SK-N-SH (cell line): Measurements from ENCODE around the gene SCFD1. TPM values are rescaled to one million over a fixed set of nuclear protein-coding genes. Genes with fewer than 3 reads are reported as not detected.
A peak's percentile ranks its signal among the peaks of the same experiment; 100 is the strongest.

ENCODE experiments used
- CTCF ChIA-PET: fragments of 300-600, 350-600 bp; formaldehyde crosslinking; extraction: SDS; loops from one replicate; lab custom pipeline; 2021; lab: Yijun Ruan, JAX
- POLR2A ChIA-PET: fragments of 350-600 bp; sonication (Branson Sonifier 250); formaldehyde crosslinking; extraction: SDS; loops from one replicate; lab custom pipeline; 2020; ENCODE audit warnings: antibody characterized with exemption, inconsistent platforms; lab: Yijun Ruan, JAX
- DNase-seq: peaks from one replicate; pipeline ENCODE4 v3.0.0; 2012
- H2AFZ ChIP-seq: fragments of 200-600 bp; sonication (generic); 2 replicates; pipeline ENCODE4 v1.8.1; 2016; ENCODE audit warnings: antibody characterized with exemption, mild to moderate bottlenecking, low read depth
- H3F3A ChIP-seq: fragments of 200-600 bp; sonication (generic); replicated peaks from 2 replicates; pipeline ENCODE3; 2016; ENCODE audit warnings: antibody characterized with exemption, mild to moderate bottlenecking; ENCODE audit not compliant: insufficient read depth
- H3K27ac ChIP-seq, 2 experiments: fragments of 200-500 bp in 1 of 2; fragments of 200-600 bp in 1 of 2; sonication (Bioruptor generic) in 1 of 2; sonication (generic), shearing (Covaris generic) in 1 of 2; 2 replicates each; pipeline versions ENCODE4 v1.5.1 to v1.6.1; 2014 to 2016; ENCODE audit warnings: low read depth in 2 of 2, inconsistent platforms in 1 of 2, low read length in 1 of 2, mild to moderate bottlenecking in 1 of 2, mixed read lengths in 1 of 2
- H3K27me3 ChIP-seq: fragments of 200-600 bp; sonication (generic), shearing (Covaris generic); 2 replicates; pipeline ENCODE4 v1.6.1; 2016; ENCODE audit warnings: mixed run types; ENCODE audit not compliant: insufficient read depth
- H3K36me3 ChIP-seq, 2 experiments: fragments of 200-500 bp in 1 of 2; fragments of 200-600 bp in 1 of 2; sonication (Bioruptor generic) in 1 of 2; sonication (generic) in 1 of 2; replicated peaks in 1 of 2; 2 replicates each; pipeline versions ENCODE3 to v1.5.1; 2014 to 2016; ENCODE audit warnings: low read length in 1 of 2, mild to moderate bottlenecking in 1 of 2; ENCODE audit not compliant: insufficient read depth in 2 of 2, control insufficient read depth in 1 of 2
- H3K4me1 ChIP-seq, 2 experiments: fragments of 200-500 bp in 1 of 2; fragments of 200-600 bp in 1 of 2; sonication (Bioruptor generic) in 1 of 2; sonication (generic), shearing (Covaris generic) in 1 of 2; 2 replicates each; pipeline versions ENCODE4 v1.5.1 to v1.6.1; 2014 to 2016; ENCODE audit warnings: low read depth in 1 of 2, low read length in 1 of 2, mixed run types in 1 of 2; ENCODE audit not compliant: insufficient read depth in 2 of 2, control insufficient read depth in 1 of 2
- H3K4me2 ChIP-seq: fragments of 200-600 bp; sonication (generic), shearing (Covaris generic); 2 replicates; pipeline ENCODE4 v1.6.1; 2017; ENCODE audit warnings: mixed run types
- H3K4me3 ChIP-seq, 2 experiments: fragments of 200-500 bp in 1 of 2; fragments of 200-600 bp in 1 of 2; sonication (Bioruptor generic) in 1 of 2; sonication (generic), shearing (Covaris generic) in 1 of 2; 2 replicates each; pipeline versions ENCODE4 v1.5.1 to v1.8.1; 2014 to 2016; ENCODE audit warnings: low read depth in 2 of 2, inconsistent platforms in 1 of 2, low read length in 1 of 2, mild to moderate bottlenecking in 1 of 2, mixed read lengths in 1 of 2, moderate library complexity in 1 of 2
- H3K79me2 ChIP-seq: fragments of 200-600 bp; sonication (generic); 2 replicates; pipeline ENCODE4 v1.8.1; 2017; ENCODE audit warnings: mild to moderate bottlenecking; ENCODE audit not compliant: insufficient read depth
- H3K9ac ChIP-seq: fragments of 200-600 bp; sonication (generic); 2 replicates; pipeline ENCODE4 v1.6.1; 2017; ENCODE audit warnings: mixed run types
- H3K9me2 ChIP-seq: fragments of 200-600 bp; sonication (generic); 2 replicates; pipeline ENCODE4 v1.6.1; 2017; ENCODE audit warnings: mixed run types
- H3K9me3 ChIP-seq: fragments of 200-600 bp; sonication (generic); 2 replicates; pipeline ENCODE4 v1.6.1; 2017; ENCODE audit warnings: mixed run types, mild to moderate bottlenecking, moderate library complexity
- H4K20me1 ChIP-seq: fragments of 200-600 bp; sonication (generic); 2 replicates; pipeline ENCODE4 v1.6.1; 2017; ENCODE audit warnings: mild to moderate bottlenecking, mixed run types; ENCODE audit not compliant: insufficient read depth
- CHD2 ChIP-seq: fragments of 150-350 bp; IDR thresholded peaks from 2 replicates; pipeline ENCODE4 v1.6.1; 2018; ENCODE audit warnings: low read length; ENCODE audit not compliant: partially characterized antibody
- ELF1 ChIP-seq: IDR thresholded peaks from 2 replicates; pipeline ENCODE4 v1.4.0; 2012
- EP300 ChIP-seq, 2 experiments: IDR thresholded peaks; 2 replicates each; pipeline versions ENCODE4 v1.4.0 to v1.6.1; 2012; ENCODE audit warnings: borderline replicate concordance in 1 of 2, low read depth in 1 of 2, low read length in 1 of 2
- EZH2phosphoT487 ChIP-seq: fragments of 200-600 bp; sonication (generic); IDR thresholded peaks from 2 replicates; pipeline ENCODE4 v1.6.1; 2017; ENCODE audit warnings: low read depth, mixed run types, mild to moderate bottlenecking, antibody characterized with exemption, moderate library complexity, borderline replicate concordance
- FOXJ3 ChIP-seq: sonication (generic); formaldehyde crosslinking; IDR thresholded peaks from 2 replicates; pipeline ENCODE4 v1.5.1; 2020; ENCODE audit warnings: mild to moderate bottlenecking, missing genetic modification reagents
- FOXM1 ChIP-seq: IDR thresholded peaks from 2 replicates; pipeline ENCODE4 v1.4.0; 2012; ENCODE audit warnings: low read depth, mild to moderate bottlenecking
- GATA2 ChIP-seq: sonication (generic); formaldehyde crosslinking; IDR thresholded peaks from 2 replicates; pipeline ENCODE4 v1.5.0; 2020; ENCODE audit warnings: mild to moderate bottlenecking, missing genetic modification reagents
- MXI1 ChIP-seq: IDR thresholded peaks from 2 replicates; pipeline ENCODE4 v1.6.1; 2012; ENCODE audit warnings: mild to moderate bottlenecking, low read depth, low read length, improper control_type of control experiment
- NFIC ChIP-seq: IDR thresholded peaks from 2 replicates; pipeline ENCODE4 v1.4.0; 2012; ENCODE audit warnings: borderline replicate concordance
- NRF1 ChIP-seq: IDR thresholded peaks from 2 replicates; pipeline ENCODE4 v1.6.1; 2012; ENCODE audit warnings: low read depth, mild to moderate bottlenecking, low read length
- POLR2AphosphoS5 ChIP-seq: IDR thresholded peaks from 2 replicates; pipeline ENCODE4 v1.6.1; 2012; ENCODE audit warnings: low read depth, low read length
- RAD21 ChIP-seq: IDR thresholded peaks from 2 replicates; pipeline ENCODE4 v1.6.1; 2012; ENCODE audit warnings: mild to moderate bottlenecking, low read length
- RCOR1 ChIP-seq: fragments of 150-350 bp; IDR thresholded peaks from 2 replicates; pipeline ENCODE4 v1.6.1; 2017; ENCODE audit warnings: antibody characterized with exemption, low read length
- RFX5 ChIP-seq: IDR thresholded peaks from 2 replicates; pipeline ENCODE4 v1.6.1; 2012; ENCODE audit warnings: mild to moderate bottlenecking, improper control_type of control experiment, low read length
- RXRA ChIP-seq: IDR thresholded peaks from 2 replicates; pipeline ENCODE4 v1.4.0; 2012; ENCODE audit warnings: low read depth, mild to moderate bottlenecking, borderline replicate concordance
- SIN3A ChIP-seq: IDR thresholded peaks from 2 replicates; pipeline ENCODE4 v1.6.1; 2012; ENCODE audit warnings: low read depth, mild to moderate bottlenecking, low read length, moderate library complexity, borderline replicate concordance
- SMC3 ChIP-seq: IDR thresholded peaks from 2 replicates; pipeline ENCODE4 v1.6.1; 2012; ENCODE audit warnings: low read depth, low read length, improper control_type of control experiment
- TCF12 ChIP-seq: IDR thresholded peaks from 2 replicates; pipeline ENCODE4 v1.4.0; 2012
- TEAD4 ChIP-seq: IDR thresholded peaks from 2 replicates; pipeline ENCODE4 v1.4.0; 2012; ENCODE audit warnings: mild to moderate bottlenecking, borderline replicate concordance; ENCODE audit not compliant: insufficient read depth
- USF1 ChIP-seq: IDR thresholded peaks from 2 replicates; pipeline ENCODE4 v1.4.0; 2012; ENCODE audit warnings: low read depth, borderline replicate concordance
- YY1 ChIP-seq: IDR thresholded peaks from 2 replicates; pipeline ENCODE4 v1.4.0; 2012; ENCODE audit warnings: low read depth, mild to moderate bottlenecking
- WGBS: methylation state at CpG from one replicate; pipeline ENCODE4 v1.1.6; 2017; ENCODE audit warnings: low lambda C conversion rate; 5-methylcytosine and 5-hydroxymethylcytosine counted together
- polyA plus RNA-seq, 3 experiments: library from polyadenylated mRNA; depleted of rRNA; stranded (reverse); fragments of >200 nt; gene quantifications; 2 replicates each; pipeline ENCODE4 v1.2.3, GENCODE V29; 2012
- TF ChIP-seq, protein P1 (sequence below): fragments of 150-350 bp; IDR thresholded peaks from 2 replicates; pipeline ENCODE4 v1.6.1; 2016; ENCODE audit warnings: mild to moderate bottlenecking, low read depth, low read length
- TF ChIP-seq, protein P2 (sequence below): IDR thresholded peaks from 2 replicates; pipeline ENCODE4 v1.4.0; 2012; ENCODE audit warnings: low read depth, borderline replicate concordance
- TF ChIP-seq, protein P3 (sequence below): IDR thresholded peaks from 2 replicates; pipeline ENCODE4; 2012

SCFD1 gene, protein sequence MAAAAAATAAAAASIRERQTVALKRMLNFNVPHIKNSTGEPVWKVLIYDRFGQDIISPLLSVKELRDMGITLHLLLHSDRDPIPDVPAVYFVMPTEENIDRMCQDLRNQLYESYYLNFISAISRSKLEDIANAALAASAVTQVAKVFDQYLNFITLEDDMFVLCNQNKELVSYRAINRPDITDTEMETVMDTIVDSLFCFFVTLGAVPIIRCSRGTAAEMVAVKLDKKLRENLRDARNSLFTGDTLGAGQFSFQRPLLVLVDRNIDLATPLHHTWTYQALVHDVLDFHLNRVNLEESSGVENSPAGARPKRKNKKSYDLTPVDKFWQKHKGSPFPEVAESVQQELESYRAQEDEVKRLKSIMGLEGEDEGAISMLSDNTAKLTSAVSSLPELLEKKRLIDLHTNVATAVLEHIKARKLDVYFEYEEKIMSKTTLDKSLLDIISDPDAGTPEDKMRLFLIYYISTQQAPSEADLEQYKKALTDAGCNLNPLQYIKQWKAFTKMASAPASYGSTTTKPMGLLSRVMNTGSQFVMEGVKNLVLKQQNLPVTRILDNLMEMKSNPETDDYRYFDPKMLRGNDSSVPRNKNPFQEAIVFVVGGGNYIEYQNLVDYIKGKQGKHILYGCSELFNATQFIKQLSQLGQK
- polyA plus RNA-seq (2012; rRNA removed) = 31.4 and 36.8 TPM in 2 replicates
- polyA plus RNA-seq (2012; cell fraction: cytosol; rRNA removed) = 43.8 and 56.2 TPM in 2 replicates
- polyA plus RNA-seq (2012; cell fraction: nucleus; rRNA removed) = 27.7 and 52.6 TPM in 2 replicates

DNA sequence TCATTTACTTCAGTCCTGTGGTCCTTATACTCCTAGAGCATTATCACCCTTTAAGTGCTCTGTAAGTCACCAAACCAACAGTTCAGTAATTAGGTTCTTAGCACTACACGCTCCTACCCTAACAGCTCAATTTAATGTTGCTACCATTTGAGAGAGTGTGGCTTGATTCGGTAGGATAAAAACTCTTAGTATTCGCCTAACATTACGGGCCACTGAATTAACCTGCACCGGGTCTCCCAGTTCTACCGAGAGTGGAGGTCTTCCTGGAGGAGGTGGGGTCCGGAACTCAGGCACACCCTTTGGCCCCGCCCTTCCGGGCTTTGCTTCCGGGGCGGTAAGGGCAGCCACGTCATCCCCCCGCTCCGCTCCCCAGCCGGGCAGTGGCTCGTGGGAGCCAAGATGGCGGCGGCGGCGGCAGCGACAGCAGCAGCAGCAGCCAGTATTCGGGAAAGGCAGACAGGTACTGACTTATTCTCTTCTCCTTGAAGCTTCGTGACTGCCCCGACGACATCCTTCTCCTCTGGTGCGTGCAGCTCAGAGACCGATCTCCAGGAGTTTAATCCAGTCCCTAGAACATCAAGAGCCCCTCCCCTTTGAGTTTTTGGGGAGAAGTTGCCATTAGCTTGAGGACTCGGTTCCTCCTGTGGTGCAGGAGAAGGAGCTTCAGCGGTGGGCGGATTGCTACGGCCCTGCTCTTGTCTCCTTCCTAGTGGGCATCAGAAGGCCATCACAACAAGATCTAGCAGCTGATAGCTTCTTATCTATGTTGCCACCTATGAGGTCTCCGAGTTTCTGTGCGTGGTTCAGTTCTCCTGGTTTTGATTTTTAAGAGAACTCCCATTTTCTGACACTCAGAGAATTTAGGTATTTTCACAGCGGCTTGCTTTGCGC is at the start of gene SCFD1:
TSS of gene SCFD1 (plus strand) at position 380 of the 891 bp plus-strand sequence. CDS start at position 400, 20 bp downstream.
- peaks cover 19 to 27% of the 10 kb centered on the region in 2 experiments for H3K36me3 ChIP-seq
- H4K20me1 ChIP-seq = peaks cover 18% of the 10 kb centered on the region
- WGBS = 0% methylated on average over 20 of the region's 35 CpGs
- peaks cover 29% of the 10 kb centered on the region for H3F3A ChIP-seq
- peak within 1 kb of the TSS; percentile 79 for H2AFZ ChIP-seq
- ChIA-PET CTCF (interaction anchor here (0.9 to 1.7 kb wide), 6 partner anchors 10 to 35 kb away, joined by 3 to 4 read pairs (median 3); no protein-coding TSS in a partner anchor), POLR2A (no interaction called here)
- H3K79me2 ChIP-seq = peaks cover 50% of the 10 kb centered on the region
- no peaks in the 10 kb centered on the region for H3K27me3 ChIP-seq
- H3K4me2 ChIP-seq = peak within 1 kb of the TSS; percentile 81
- H3K9ac ChIP-seq = peak within 1 kb of the TSS; percentile 93
- H3K9me2 ChIP-seq = no peaks in the 10 kb centered on the region
- peak within 1 kb of the TSS; percentile 91 to 96 for H3K4me3 ChIP-seq
- no peaks in the 10 kb centered on the region for H3K9me3 ChIP-seq
- peak; percentile 89 for DNase-seq
- H3K4me1 ChIP-seq = peaks cover 7 to 11% of the 10 kb centered on the region in 2 experiments; a peak in 2 of 4 replicates
- H3K27ac ChIP-seq = peak within 1 kb of the TSS; percentile 93 to 97
- TF ChIP-seq SMC3 (no peak), NFIC (no peak), EZH2phosphoT487 (no peak), USF1 (peak; percentile 45; the same call in 1 of the 2 replicates), ELF1 (peak; percentile 88), CHD2 (peak; percentile 74), FOXJ3 (CRISPR knock-in tag) (peak; percentile 26; the same call in 1 of the 2 replicates), RFX5 (no peak), EP300 (IDR thresholded peaks at IDR 0.05; ENCODE audit: borderline replicate concordance in 1 of 2, low read depth in 1 of 2, low read length in 1 of 2) (peak in 1 of 2 experiments; percentile 10; a peak in 1 of 4 replicates), MXI1 (peak; percentile 81), NRF1 (no peak), YY1 (peak; percentile 98), GATA2 (peak; percentile 53; the same call in 1 of the 2 replicates), TCF12 (no peak; the same call in 1 of the 2 replicates), RCOR1 (peak; percentile 22; the same call in 1 of the 2 replicates), POLR2AphosphoS5 (peak; percentile 98), SIN3A (peak; percentile 83; the same call in 1 of the 2 replicates), FOXM1 (no peak), RXRA (no peak), TEAD4 (no peak), RAD21 (no peak)
- TF ChIP-seq, protein P1, sequence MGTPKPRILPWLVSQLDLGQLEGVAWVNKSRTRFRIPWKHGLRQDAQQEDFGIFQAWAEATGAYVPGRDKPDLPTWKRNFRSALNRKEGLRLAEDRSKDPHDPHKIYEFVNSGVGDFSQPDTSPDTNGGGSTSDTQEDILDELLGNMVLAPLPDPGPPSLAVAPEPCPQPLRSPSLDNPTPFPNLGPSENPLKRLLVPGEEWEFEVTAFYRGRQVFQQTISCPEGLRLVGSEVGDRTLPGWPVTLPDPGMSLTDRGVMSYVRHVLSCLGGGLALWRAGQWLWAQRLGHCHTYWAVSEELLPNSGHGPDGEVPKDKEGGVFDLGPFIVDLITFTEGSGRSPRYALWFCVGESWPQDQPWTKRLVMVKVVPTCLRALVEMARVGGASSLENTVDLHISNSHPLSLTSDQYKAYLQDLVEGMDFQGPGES = no peak
- TF ChIP-seq, protein P2, sequence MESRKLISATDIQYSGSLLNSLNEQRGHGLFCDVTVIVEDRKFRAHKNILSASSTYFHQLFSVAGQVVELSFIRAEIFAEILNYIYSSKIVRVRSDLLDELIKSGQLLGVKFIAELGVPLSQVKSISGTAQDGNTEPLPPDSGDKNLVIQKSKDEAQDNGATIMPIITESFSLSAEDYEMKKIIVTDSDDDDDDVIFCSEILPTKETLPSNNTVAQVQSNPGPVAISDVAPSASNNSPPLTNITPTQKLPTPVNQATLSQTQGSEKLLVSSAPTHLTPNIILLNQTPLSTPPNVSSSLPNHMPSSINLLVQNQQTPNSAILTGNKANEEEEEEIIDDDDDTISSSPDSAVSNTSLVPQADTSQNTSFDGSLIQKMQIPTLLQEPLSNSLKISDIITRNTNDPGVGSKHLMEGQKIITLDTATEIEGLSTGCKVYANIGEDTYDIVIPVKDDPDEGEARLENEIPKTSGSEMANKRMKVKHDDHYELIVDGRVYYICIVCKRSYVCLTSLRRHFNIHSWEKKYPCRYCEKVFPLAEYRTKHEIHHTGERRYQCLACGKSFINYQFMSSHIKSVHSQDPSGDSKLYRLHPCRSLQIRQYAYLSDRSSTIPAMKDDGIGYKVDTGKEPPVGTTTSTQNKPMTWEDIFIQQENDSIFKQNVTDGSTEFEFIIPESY = peak; percentile 44; the same call in 1 of the 2 replicates
- TF ChIP-seq, protein P3, sequence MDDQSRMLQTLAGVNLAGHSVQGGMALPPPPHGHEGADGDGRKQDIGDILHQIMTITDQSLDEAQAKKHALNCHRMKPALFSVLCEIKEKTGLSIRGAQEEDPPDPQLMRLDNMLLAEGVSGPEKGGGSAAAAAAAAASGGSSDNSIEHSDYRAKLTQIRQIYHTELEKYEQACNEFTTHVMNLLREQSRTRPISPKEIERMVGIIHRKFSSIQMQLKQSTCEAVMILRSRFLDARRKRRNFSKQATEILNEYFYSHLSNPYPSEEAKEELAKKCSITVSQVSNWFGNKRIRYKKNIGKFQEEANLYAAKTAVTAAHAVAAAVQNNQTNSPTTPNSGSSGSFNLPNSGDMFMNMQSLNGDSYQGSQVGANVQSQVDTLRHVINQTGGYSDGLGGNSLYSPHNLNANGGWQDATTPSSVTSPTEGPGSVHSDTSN = peak; percentile 61
